ENCODE measurements around the gene RUNX2.
A peak's percentile ranks its signal among the peaks of the same experiment; 100 is the strongest.
"Not testable (repeated sequence)": the region's sequence is repeated elsewhere in the genome, so short reads cannot be mapped to it uniquely, and the experiment has no call there.

RUNX2 gene

DNA sequence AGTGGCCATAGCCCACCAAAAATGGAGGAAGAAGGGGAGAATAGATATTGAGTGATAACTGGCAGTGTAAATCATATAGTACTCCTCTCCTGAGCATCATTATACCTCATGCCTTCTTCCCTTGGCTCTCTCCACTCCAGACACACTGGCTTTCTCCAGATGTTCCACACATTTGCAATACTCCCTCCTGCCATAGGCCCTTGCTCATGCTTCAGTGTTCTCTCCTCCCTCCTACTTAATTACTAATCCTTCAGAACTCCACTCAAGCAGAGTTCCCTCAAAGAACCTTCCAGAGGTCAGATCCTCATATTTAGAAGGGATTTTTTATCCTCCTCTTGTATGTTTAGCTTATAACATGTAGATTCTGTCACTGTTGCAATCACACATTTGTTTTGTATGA, 329.1 kb downstream of the RUNX2 start:
- DNase-seq, result no peak

DNA sequence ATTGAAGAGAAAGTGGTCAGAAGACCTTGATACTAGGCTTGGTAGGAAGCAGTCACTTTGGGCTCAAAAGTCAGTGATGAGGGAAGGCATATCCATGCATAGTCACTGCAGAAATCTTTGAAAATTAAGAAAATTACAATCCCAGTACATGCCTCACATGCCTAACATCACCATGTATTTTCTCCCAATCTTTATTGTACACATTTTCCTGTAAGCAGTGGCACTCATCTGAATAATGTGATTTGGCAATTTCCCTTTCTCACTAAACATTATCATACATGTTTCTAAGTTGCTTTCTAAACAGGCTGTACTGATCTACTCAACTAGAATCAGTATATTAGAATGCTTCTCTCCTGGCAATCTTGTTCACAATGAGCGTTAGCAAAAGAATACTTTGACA, 330.3 kb downstream of the RUNX2 start:
- no peak for DNase-seq

DNA sequence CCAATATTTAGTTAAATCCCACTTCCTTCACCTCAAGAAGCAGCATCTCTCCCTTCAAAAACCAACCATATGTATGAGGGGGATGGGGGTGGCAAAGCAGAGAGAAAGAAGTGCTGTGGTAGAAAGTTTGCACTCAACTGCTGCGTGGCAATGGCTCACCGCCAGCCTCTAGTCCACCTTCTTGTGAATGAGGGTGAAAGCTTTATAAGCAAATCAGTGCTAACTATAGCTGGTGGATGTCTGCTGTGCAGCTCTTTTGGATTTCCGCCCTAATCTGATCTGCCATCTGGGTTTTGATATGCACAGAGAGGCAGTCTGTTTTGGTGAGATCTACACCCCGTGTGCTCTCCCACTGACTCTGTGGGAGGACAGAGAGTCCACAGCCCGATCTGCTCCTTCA, 330.8 kb downstream of the RUNX2 start:
- DNase-seq, result no peak

DNA sequence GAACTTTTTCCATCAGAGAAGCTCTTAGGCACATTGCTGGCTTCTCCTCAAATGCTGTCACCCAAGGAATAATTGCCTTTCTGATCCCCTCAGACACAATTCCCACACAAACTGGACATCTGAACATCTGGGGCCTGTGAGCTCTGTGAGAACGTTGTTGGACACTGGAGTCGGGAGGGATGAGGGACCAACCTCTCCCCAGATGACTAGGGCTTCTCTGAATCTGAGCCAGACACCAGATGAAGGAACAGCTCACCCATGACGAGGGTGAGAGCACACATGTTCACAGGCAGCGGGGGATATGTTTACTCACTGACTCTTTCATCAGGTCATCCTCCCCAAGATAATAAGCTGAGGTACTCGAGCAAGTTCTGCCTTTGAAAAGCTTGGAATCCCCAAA, 333.5 kb downstream of the RUNX2 start:
- no peak for DNase-seq

DNA sequence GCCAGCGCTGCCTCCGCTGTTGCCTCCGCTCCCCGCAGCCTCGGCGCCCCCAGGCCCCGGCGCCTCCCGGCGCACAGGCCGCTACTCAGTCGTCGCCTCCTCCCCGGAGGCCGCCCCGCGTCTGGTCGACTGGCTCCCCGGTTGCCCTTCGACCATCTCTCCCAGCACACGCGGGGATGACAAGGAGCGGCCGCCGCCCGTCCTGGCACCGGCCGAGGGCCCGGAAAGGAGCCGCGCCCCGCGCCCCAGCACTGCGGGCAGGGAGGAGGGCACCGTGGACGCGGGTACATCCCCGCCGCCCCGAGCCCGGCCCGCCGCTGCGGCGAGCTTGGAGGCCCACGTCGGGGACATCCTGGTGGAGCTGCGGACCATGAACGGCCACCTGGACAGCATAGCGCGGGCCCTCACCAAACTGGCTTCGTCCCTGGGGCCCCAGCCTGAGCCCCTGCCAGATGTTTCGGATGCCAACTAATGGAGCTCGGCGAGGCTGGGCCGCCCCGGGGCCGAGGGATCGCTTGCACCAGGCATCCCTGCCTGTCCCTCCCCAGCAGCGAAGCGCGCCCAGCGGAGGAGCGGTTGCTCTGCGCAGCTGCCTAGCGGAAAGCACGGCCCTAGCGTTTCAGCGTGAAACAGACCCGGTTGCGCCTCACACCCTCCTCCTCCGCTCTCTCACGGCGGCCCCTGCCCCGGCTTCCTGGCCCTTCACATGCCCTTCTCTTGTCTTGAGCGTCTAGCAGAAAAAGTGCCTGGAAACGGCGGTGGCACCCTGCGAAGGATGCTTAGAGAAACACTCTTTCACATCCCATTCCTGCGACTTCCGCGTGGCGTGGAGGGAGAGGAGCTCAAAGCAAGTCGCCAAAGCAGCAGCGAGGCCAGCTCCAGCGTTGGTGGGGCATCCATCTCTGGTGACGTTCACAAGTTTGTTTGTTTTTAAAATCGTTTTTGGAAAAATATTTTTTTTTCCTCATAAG, 335.4 kb downstream of the RUNX2 start:
- DNase-seq, result peak; percentile 31

DNA sequence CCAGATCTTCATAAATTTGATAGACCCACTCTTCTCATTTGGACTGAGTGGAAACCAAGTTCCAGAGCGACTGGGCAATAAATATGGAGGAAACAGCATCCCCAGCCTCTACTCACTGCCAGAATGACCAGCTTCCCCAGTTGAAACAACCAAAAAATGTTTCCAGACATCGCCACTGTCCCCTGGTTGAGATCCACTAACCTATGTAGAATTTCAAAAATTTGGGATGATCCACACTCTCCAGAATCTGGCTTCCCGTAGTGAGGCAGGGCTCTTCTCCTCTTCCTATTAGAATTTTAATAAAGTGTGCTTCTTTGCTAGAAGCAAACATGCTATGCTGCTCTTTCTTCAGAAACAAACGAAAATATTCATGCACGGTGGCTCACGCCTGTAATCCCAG, 336.6 kb downstream of the RUNX2 start:
- DNase-seq, result no peak

DNA sequence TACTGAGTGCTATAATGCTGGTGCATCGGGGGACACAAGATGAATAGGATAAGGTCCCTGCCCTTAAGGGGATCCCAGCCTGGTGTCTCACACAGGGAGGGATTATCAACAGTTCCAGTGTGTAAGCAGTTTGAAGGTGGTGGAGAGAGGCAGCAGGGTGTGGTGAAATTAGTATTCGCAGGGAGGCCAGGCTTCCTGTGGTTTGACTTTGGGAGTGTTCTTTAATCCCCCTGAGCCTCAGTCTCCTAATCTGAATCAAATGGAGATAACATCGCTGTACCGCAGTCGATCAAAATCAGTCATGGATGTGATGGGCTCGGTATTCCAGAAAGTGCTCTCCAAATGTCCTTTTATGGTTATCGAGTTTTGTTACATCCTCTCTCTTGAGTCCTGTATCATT, 337.7 kb downstream of the RUNX2 start:
- no peak for DNase-seq

DNA sequence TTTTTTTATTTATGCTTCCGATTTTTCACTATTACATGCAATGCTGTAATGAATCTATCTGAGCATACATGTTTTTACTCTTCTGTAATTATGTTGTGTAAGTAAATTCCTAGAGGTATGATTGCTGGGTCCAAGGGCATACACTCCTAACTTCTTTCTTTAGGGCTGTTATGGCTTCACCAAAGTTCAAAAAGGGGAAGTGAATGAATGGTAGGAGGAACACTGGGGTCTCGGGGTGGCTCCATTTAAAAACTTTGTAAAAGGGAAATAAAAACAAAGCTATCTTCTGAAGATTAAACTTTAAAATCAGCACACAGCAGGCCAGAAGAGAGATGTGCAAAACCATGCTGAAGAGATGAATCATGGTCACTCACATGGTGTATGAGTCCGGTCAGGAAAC, 338.7 kb downstream of the RUNX2 start:
- no peak for DNase-seq

DNA sequence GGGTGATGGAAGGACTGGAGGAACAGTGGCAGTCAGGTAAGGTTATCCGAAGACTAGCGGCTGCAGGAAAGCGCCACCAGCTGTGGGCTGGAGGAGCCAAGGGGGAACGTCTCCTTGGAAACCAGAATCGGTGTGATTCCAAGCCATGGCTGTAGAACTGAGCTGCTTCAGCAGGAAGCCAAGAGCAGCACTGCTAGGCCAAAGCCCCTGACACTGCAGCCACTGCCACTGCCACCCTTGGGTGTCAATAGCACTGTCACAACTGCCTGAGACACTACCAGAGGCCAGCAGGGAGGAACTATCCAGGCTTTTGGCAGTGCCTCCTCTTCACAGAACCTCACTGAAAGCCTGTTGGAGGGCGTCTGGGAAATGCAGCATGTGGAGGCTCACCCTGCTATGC, 339.2 kb downstream of the RUNX2 start:
- DNase-seq, result no peak

DNA sequence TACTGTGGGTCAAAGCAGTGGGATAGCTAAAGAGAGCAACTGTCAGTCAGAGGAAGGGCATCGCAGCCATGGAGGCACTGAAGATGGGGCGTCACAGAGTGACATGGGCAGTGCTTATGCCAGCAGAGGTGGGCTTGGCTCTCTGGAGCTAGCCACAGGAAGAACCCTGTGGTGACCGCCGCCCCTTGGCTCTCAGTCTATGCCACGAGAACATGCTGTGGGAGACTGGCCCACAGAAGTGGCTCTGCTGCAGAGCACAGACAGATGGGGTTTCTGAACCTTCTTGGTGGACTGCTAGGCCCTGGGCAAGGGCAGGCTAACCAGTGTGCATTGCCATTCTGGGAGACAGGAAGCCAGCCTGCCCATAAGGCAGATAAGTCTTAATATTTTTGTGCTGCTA, 339.6 kb downstream of the RUNX2 start:
- DNase-seq, result no peak

DNA sequence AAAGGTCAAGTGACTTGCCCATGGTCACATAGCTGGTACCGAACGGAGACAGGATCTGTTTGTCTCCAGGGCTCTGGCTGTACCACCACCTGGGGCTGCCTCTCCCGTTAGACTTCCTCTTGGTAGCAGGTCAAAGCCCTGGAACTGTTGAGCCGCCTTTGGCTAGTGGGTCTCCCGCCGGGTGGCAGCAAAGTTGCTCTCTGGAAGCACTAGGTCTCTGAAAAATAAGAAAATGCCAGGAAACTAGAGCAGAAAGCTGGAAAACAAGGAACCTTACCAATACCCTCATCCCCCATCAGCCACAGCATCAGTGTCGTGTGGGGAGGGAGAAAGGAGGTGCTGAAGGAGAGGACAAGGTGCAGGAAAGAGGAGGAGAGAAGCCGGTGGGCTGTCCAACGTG, 340.6 kb downstream of the RUNX2 start:
- no peak for DNase-seq

DNA sequence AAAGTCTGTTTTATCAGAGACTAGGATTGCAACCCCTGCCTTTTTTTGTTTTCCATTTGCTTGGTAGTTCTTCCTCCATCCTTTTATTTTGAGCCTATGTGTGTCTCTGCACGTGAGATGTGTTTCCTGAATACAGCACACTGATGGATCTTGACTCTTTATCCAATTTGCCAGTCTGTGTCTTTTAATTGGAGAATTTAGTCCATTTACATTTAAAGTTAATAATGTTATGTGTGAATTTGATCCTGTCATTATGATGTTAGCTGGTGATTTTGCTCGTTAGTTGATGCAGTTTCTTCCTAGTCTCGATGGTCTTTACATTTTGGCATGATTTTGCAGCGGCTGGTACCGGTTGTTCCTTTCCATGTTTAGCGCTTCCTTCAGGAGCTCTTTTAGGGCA, 345.0 kb downstream of the RUNX2 start:
- DNase-seq, result not testable (repeated sequence)

DNA sequence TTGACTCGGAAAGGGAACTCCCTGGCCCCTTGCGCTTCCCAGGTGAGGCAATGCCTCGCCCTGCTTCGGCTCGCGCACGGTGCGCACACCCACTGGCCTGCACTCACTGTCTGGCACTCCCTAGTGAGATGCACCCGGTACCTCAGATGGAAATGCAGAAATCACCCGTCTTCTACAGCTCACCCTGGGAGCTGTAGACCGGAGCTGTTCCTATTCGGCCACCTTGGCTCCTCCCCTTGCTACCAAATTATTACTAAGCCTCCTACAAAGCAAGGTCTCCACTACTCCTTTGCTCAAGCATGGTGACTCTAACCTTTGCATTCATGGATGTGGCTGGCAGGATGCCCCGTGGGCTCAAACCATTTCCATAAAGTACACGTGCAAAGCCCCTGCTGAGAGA, 347.0 kb downstream of the RUNX2 start:
- not testable (repeated sequence) for DNase-seq

DNA sequence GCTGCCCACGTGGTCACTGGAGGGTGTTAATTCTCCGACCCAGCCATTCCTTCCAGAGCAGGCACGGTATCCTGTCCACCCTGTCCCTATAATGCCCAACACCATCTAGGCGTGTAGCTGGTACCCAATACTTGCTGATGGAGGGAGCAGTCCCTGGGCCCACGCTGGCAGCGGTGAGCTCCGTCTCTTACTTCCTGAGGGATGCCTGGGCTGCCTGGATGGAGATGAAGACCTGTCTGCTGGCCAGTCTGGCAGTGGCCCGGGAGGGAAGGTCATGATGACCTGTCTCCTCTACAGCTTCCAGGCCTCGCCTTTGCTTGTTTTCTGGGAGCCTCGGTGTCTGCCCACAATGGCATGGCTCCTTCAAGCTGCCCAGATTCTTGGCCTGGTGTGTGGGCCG, 347.5 kb downstream of the RUNX2 start:
- no peak for DNase-seq

DNA sequence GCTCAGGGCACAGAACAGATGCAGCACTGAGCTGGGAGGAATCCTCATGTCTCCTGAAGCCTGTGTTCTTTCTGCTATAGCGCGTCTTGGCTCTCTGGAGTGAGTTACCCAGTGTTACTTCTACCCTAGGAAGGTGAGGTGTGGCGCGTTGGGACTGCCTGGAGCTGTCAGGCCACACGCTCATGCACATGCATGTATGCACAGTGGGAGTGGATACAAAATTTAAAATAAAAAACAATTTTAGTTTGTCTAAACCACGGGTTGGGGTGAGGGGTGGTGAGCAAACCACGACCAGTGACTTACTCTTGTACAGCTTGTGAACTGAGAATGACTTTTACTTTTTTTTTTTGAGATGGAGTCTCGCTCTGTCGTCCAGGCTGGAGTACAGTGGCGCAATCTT, 348.2 kb downstream of the RUNX2 start:
- DNase-seq, result no peak

DNA sequence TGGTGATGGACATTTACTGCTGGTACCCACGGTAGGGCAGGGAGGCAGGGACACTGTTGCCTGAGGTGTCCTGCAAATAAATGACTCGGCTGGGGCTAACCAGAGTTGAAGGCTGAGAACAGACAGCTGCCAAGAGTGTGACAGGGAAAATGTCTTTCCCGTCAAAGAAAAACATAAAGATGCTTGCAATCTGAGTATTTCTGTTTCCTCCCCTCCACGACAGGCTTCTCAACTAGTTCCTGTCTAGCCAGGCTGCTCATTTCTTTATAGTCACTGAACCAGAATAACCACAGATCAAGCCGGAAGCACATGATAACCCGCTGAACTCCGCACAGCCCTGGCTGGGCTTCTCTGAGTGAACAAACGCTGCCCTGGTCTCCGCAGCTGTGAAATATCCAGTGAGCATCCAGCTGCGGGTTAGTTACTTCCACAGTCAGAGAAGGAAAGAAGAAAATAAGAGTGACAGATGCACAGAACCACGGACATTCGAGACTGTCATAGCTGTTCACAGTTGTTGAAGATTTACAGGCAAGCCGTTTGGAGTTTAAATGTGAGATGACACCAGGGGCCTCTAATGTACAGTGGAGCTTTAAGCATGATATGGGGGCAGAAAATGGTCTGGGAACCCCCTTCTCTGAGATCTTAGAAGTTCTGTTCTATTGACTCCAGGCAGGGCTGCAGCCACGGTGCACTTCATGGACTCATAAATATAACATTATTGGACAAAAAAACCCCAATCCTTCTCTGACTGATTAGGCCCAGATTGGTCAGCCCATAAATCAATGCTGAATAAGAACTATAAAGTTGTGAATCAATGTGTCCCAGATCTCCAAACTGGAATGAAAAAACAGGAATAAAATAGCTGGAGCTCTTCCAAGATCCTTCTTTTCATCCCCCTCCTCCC, 349.5 kb downstream of the RUNX2 start:
- peak; percentile 26 for DNase-seq

DNA sequence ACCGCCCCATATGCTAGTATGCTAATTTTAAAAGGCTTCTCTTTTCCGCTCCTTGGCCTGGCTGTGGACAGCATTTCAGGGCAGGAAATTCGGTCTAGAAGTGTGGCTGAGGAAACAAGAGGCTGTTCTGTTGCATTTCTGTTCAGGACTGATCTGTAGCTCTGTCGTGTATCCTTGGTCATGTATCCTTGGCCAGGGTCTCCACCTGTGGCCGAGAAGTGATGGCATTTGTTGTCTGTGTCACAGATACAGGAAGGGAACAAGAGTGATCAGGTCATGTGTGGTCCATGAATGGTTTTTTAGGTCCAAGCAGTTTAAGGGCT, 350.1 kb downstream of the RUNX2 start:
- DNase-seq, result no peak

DNA sequence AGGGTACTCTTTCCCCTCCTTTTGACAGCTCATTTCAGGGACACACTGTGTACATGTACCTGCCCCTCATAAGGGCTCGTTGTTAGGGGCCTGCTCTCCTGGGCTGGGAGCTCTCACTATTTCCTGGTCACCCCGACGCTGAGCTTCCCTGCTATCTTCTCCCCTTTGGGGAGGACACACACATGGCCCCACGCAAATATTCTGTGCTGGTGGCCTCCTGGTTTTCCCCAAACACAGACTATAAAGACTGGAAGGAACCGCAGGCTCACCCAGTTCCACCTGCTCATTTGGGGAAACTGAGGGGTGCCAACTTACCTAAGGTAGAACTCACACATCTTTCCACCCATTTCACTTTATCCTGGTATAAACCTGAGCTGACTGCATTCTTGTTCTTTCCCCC, 351.0 kb downstream of the RUNX2 start:
- DNase-seq, result no peak

DNA sequence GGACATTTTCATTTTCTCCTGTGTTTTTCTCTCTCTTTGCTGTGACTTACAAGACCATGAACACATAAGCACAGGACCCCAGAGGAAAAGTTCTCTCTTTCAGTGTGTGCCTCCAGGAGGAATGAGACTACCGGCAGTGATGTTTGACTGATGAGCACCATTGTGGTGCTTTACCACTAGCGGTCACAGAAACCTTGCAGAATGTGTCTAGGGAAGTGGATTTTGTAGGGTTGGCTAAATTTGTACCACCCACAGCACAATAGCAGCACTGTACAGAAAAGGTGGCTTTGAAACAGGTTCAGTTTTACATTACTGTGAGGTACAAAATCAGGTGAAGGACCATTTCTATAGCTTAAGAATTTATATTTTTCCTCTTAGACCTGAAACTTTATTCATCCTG, 351.5 kb downstream of the RUNX2 start:
- DNase-seq, result no peak

DNA sequence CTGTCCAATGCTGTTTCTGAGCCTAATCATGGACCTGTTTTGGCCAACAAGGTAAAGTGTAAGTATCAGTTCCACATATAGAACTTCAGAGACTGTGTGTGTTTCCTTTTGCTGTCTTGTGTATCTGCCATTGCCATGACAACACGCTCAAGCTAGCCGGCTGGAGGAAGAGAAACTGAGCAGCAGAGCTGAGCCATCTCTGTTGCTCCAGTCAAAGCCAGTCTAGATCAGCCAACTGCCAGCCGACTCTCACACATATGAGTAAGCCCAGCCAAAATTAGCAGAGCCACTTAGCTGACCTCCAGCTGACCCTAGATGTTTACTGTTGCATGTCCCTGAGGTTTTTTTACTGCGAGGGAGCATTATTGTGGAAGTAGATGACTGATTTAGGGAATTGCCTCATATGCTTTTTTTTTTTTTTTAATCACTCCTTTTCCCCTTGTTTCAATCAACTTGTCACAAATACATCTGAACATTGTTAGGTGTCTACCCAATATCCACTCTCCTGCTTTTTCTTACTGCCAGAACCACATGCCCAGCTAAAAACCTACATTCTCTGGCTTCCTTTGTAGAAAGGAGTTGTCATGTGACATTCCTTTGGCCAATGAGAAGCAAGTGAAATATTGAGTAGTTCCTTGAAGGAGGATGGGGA, 353.9 kb downstream of the RUNX2 start:
- peak; percentile 13 for DNase-seq

DNA sequence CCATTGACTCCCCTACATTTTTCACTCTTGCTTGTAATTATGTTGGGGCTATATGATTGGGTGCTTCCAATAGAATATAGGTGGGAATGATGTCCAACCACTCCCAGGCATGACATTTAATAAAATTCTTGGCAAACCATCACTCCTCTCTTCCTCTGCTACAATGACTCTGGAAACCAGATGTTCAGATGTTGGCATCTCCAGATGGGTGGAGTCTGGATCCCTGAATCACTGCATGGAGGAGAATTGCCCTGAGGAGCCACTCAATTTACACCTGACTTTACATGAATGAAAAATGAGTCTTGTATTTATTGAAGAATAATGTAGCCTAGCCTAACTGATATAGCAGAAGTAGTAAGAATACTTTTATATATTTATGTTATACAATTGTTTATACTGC, 356.3 kb downstream of the RUNX2 start:
- no peak for DNase-seq

DNA sequence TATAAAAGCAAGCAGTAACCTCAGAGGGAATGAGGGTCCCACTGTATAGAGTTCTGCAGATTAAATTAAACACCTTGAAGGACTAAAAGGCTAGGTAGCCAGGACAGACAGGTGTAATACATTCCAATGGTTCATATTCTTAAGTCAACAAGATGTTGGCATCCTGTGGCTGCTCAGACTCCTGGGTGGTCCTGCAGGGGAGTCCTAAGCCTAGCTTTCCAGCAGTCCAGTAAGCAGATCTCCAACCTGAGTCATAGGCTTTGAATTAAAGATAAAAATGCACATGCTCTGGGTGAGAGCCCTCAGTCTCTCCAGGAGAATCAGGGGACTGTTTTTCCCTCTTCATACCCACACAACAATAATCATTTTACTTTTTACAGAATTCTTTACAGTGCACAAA, 356.9 kb downstream of the RUNX2 start:
- DNase-seq, result no peak

DNA sequence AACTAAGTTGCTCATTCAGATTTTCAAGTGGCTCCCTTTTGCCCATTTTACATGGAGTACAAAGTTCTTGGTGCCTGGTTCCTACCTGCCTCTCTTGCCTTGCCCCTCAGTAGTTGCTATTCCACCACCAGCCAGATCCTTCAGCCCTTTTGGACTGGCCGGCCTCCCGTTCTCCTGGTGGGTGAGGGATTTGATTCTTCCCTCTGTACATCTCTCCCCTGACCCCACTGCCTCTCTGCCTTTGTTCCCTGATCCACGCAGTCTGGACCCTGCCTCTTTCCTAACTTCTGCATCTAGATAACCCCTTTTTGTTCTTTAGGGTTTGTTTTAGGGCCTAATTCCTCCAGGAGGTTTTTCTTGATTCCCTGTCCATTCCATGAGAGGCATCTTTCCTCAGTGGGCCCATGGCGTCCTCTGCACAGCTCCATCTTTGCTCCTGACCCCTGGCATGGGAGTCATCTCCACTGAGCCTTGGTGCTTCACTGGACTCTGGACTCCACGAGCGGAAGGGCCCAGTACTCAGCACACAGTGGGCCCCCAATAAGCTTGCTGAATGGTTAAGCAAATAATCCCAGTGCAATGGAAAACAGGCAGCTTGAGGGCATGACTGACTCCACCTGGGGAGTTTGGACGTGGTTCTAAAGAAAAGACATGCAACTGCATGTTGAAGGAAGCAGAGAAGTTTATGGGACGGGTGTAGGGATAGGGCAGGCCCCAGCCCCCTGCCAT, 358.9 kb downstream of the RUNX2 start:
- DNase-seq, result no peak

Data from activated CD4-positive, alpha-beta T cell treated with anti-CD3 and anti-CD28 coated beads, Interleukin-2, amount 50 U/mL, for 1 hour (primary cell).